GM12864 (cell line): Measurements from ENCODE around the gene HSD17B1.
A peak's percentile ranks its signal among the peaks of the same experiment; 100 is the strongest.

Experiments
- DNase-seq: peaks from one replicate; pipeline ENCODE4 v3.0.0-alpha.2; 2011; ENCODE audit warnings: low read depth
- H3K4me3 ChIP-seq: 2 replicates; pipeline ENCODE4 v1.5.1; 2011; ENCODE audit warnings: mild to moderate bottlenecking, low read depth, low read length, control low read depth
- TF ChIP-seq, protein P1 (sequence below): IDR thresholded peaks from 2 replicates; pipeline ENCODE4 v1.5.1; 2011; ENCODE audit warnings: low read depth, mild to moderate bottlenecking, moderate library complexity, low read length, control low read depth, inconsistent platforms; ENCODE audit errors: missing control alignments

Gene HSD17B1

DNA sequence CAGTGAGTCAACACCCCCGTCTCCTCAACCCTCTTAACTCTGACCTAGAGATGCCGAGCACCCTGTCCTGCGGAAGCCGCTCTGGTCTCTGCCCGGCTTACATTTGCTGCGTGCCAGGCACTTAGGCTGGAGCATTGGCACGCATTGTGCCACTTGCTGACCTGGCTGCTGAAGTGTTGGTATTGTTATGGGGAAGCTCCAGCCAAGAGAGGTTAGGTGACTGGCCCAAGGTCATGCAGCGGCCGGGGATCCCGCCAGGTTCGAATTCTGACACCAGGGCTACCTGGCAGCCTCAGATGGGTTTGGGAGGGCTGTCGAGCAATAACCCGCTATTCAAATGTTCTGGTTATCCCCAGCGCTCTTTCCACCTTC lies 5.0 kb upstream of the HSD17B1 start:
- no peak for DNase-seq
- peak overlapping the region; percentile 59 for H3K4me3 ChIP-seq
- TF ChIP-seq, protein P1, sequence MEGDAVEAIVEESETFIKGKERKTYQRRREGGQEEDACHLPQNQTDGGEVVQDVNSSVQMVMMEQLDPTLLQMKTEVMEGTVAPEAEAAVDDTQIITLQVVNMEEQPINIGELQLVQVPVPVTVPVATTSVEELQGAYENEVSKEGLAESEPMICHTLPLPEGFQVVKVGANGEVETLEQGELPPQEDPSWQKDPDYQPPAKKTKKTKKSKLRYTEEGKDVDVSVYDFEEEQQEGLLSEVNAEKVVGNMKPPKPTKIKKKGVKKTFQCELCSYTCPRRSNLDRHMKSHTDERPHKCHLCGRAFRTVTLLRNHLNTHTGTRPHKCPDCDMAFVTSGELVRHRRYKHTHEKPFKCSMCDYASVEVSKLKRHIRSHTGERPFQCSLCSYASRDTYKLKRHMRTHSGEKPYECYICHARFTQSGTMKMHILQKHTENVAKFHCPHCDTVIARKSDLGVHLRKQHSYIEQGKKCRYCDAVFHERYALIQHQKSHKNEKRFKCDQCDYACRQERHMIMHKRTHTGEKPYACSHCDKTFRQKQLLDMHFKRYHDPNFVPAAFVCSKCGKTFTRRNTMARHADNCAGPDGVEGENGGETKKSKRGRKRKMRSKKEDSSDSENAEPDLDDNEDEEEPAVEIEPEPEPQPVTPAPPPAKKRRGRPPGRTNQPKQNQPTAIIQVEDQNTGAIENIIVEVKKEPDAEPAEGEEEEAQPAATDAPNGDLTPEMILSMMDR, result no peak

DNA sequence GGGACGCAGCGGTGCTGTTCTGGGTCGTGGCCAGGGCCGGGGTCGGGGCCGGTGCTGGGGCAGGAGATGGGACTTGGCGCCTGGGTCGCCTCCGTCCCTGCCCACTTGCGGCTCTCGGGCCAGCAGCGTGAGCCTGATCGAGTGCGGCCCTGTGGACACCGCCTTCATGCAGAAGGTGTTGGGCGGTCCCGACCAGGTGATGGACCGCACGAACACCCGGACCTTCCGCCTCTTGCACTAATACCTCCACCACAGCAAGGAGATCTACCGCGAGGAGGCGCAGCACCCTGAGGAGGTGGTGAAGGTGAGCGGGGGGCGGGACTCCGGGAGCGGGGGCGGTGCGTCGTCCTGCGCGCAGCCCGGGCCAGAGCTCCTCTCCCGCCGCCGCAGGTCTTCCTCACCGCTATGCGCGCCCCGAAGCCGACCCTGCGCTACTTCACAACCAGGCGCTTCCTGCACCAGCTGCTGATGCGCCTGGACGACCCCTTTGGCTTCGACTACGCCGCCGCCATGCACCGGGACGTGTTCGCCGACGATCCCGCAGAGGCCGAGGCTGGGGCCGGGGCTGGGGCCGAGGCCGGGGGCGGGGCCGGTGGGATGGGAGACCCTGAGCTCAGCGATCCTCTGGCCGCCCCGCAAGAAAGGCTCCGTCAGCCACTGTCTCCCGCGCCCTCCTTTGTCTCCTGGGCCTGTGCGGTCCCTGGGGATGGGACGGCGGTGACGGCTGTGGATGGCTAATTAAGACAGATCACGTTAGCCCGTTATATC lies 4.5 kb upstream of the HSD17B1 start:
- DNase-seq, result peak; percentile 71
- TF ChIP-seq, protein P1, result peak; percentile 75
- peak overlapping the region; percentile 59 for H3K4me3 ChIP-seq

DNA sequence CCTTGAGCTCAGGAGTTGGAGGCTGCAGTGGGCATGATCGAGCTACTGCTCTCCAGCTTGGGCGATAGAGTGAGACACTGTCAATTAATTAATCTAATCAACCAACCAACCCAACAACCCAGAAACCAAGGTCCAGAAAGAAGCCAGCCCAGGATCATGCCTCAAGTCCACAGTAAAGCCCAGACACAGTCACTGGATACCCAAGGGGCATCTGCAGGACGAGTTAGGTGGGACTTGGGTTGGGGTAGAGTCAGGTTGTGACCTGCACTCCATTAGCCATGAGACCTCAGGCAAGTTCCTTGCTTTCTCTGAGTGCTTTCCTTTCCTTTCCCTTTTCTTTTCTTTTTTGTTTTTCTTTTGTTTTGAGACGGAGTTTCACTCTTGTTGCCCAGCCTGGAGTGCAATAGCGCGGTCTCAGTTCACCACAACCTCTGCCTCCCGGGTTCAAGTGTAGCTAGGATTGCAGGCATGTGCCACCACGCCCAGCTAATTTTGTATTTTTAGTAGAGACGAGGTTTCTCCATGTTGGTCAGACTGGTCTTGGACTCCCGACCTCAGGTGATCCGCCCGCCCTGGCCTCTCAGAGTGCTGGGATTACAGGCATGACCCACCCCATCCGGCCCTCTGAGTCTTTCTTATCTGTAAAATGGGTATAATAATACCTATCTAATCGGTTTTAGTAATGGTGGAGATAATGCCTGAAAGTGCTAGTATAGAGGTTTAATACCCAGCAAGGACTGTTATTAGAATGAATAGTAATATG lies 3.5 kb upstream of the HSD17B1 start:
- peak overlapping the region; percentile 59; the same call in 1 of the 2 replicates for H3K4me3 ChIP-seq
- DNase-seq, result no peak
- TF ChIP-seq, protein P1, result no peak

DNA sequence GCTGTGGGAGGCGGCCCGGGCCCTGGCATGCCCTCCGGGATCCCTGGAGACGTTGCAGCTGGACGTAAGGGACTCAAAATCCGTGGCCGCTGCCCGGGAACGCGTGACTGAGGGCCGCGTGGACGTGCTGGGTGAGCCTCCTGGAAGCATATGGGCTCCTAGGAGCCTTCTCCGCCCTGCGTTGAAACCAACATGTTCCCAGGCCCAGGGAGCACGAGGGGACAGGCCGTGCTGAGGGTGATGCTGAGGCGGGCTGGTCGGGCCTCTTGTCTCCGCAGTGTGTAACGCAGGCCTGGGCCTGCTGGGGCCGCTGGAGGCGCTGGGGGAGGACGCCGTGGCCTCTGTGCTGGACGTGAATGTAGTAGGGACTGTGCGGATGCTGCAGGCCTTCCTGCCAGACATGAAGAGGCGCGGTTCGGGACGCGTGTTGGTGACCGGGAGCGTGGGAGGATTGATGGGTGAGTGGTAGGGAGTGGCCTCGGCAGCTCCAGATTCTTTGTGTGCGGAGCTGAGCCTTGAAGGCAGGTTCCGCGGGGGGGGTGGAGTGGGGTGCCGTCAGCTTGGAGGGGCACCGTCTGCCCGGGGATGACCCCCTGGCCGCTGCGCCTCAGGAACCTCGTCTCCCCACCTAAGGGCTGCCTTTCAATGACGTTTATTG lies 567 bp downstream of the HSD17B1 start:
- TF ChIP-seq, protein P1, result no peak
- H3K4me3 ChIP-seq, result peak overlapping the region; percentile 87
- no peak for DNase-seq

DNA sequence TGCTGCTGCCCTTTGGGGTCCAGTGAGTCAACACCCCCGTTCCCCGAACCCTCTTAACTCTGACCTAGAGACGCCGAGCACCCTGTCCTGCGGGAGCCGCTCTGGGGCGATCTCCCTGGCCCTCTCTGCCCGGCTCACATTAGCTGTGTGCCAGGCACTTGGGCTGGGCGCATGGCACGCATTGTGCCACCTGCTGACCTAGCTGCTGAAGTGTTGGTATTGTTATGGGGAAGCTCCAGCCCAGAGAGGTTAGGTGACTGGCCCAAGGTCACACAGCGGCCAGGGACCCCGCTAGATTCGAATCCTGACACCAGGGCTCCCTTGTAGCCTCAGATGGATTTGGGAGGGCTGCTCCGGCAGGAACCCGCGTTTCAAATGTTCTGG lies 1.1 kb downstream of the HSD17B1 start:
- peak overlapping the region; percentile 87 for H3K4me3 ChIP-seq
- TF ChIP-seq, protein P1, result no peak
- no peak for DNase-seq

DNA sequence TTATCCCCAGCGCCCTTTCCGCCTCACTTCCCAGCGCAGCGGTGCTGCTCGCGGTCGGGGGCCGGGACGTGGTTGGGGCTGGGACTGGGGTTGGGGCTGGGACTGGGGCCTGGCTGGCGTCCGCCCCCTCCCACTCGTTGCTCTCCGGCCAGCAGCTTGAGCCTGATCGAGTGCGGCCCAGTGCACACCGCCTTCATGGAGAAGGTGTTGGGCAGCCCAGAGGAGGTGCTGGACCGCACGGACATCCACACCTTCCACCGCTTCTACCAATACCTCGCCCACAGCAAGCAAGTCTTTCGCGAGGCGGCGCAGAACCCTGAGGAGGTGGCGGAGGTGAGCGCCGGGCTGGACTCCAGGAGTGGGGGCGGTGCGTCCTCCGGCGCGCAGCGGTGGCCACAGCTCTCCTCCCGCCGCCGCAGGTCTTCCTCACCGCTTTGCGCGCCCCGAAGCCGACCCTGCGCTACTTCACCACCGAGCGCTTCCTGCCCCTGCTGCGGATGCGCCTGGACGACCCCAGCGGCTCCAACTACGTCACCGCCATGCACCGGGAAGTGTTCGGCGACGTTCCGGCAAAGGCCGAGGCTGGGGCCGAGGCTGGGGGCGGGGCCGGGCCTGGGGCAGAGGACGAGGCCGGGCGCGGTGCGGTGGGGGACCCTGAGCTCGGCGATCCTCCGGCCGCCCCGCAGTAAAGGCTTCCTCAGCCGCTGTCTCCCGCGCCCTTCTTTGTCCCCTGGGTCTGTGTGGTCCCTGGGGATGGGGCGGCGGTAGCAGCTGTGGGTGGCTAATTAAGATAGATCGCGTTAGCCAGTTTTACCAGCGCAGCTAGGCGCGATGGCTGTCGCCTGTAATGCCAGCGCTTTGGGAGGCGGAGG lies 1.8 kb downstream of the HSD17B1 start:
- H3K4me3 ChIP-seq, result peak overlapping the region; percentile 87
- TF ChIP-seq, protein P1, result no peak
- DNase-seq, result peak; percentile 57
